HEK293 (cell line): Measurements from ENCODE around the gene AGPAT1.

ENCODE experiments used
- WT1 ChIP-seq: fragments of 450-650 bp; formaldehyde crosslinking; IDR thresholded peaks from 2 replicates; pipeline ENCODE4 v1.5.1; 2016; ENCODE audit warnings: missing biosample characterization, missing genetic modification characterization
- ZNF571 ChIP-seq: fragments of 450-650 bp; formaldehyde crosslinking; IDR thresholded peaks from 2 replicates; pipeline ENCODE4 v1.5.0; 2017; ENCODE audit warnings: missing biosample characterization, missing genetic modification characterization
- TF ChIP-seq, protein P1 (sequence below): fragments of 450-650 bp; formaldehyde crosslinking; IDR thresholded peaks from 2 replicates; pipeline ENCODE4 v1.5.1; 2016; ENCODE audit warnings: missing biosample characterization, missing genetic modification characterization

DNA sequence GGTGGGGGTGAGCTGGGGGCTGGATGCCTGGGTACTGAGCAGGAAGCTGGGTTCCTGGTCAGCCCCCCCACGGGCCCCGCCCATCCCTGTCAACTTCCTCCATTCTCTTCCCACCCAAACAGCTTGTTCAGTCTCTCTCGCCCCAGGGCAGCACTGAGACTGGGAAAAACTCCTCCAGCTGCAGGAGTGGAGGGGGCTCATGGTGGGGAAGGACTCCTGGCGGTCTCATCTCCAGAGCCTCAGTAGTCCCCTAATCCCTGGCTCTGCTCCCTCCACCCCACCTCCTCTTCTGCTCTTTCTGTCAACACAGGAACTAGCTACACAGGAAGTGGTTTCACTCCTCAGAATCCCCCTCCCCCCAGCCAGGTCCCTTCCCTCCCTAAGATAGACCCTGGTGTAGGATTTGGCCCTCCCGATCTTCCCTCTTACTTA is 16.7 kb upstream of the AGPAT1 start, which contains the start of gene GPSM3:
- TF ChIP-seq ZNF571 (tag by site-specific recombination), result no peak
- TF ChIP-seq WT1 (tag by site-specific recombination), result no peak
- TF ChIP-seq, protein P1, sequence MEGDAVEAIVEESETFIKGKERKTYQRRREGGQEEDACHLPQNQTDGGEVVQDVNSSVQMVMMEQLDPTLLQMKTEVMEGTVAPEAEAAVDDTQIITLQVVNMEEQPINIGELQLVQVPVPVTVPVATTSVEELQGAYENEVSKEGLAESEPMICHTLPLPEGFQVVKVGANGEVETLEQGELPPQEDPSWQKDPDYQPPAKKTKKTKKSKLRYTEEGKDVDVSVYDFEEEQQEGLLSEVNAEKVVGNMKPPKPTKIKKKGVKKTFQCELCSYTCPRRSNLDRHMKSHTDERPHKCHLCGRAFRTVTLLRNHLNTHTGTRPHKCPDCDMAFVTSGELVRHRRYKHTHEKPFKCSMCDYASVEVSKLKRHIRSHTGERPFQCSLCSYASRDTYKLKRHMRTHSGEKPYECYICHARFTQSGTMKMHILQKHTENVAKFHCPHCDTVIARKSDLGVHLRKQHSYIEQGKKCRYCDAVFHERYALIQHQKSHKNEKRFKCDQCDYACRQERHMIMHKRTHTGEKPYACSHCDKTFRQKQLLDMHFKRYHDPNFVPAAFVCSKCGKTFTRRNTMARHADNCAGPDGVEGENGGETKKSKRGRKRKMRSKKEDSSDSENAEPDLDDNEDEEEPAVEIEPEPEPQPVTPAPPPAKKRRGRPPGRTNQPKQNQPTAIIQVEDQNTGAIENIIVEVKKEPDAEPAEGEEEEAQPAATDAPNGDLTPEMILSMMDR (tag by site-specific recombination), result no peak
